Upper lobe of right lung (tissue), 1 donor: ENCODE measurements around the gene CRACDL. TPM values are rescaled to one million over a fixed set of nuclear protein-coding genes. Genes with fewer than 3 reads are reported as not detected.

Source experiments
- ATAC-seq: fragments of 200-7000 bp; cut with Tn5 transposase; one replicate; pipeline ENCODE4 v1.9.1; 2020; ENCODE audit warnings: mild to moderate bottlenecking, moderate library complexity
- DNase-seq: peaks from one replicate; pipeline ENCODE4 v3.0.0-alpha.2; 2020
- H3K27ac ChIP-seq: fragments of 200-600 bp; one replicate; pipeline ENCODE4 v1.8.0; 2022
- H3K27me3 ChIP-seq: fragments of 200-600 bp; one replicate; pipeline ENCODE4 v1.8.0; 2022; ENCODE audit warnings: mild to moderate bottlenecking
- H3K36me3 ChIP-seq: fragments of 200-600 bp; one replicate; pipeline ENCODE4 v1.8.0; 2022
- H3K4me1 ChIP-seq: fragments of 200-600 bp; one replicate; pipeline ENCODE4 v1.8.0; 2022
- H3K4me3 ChIP-seq: fragments of 200-600 bp; one replicate; pipeline ENCODE4 v1.8.0; 2022; ENCODE audit warnings: mild to moderate bottlenecking
- H3K9me3 ChIP-seq: fragments of 200-600 bp; one replicate; pipeline ENCODE4 v1.8.0; 2022
- CTCF ChIP-seq: fragments of 200-600 bp; IDR thresholded peaks from one replicate; pipeline ENCODE4 v1.8.0; 2022; ENCODE audit warnings: antibody characterized with exemption
- intact Hi-C: fragments of 100-400 bp; cut with DNase I; formaldehyde crosslinking; loops from one replicate; pipeline ENCODE4 v1.11.0; 2022
- total RNA-seq: library from RNA; stranded (reverse); fragmentation: NEBNext Ultra II Directional; extraction: Animal tissue kit (Norgen Biotek cat#: 25700); gene quantifications from one replicate; pipeline ENCODE4 v1.2.1, GENCODE V29; 2021
- donor health status: DM: no; HTN: yes; CAD: no; lungs with severe emphysema.

The CRACDL gene
- total RNA-seq, 1 donor from 2014 or later = 33.3 TPM

- Histone ChIP-seq H3K9me3 (no peaks in the 10 kb centered on the region), H3K4me1 (peaks cover 6% of the 10 kb centered on the region), H3K27me3 (no peaks in the 10 kb centered on the region), H3K36me3 (no peaks in the 10 kb centered on the region), H3K4me3 (no peak overlapping the region), H3K27ac (no peak overlapping the region)
- intact Hi-C loops = no loop called here
- no peak for TF ChIP-seq CTCF
- DNase-seq = peak; percentile 16
- ATAC-seq = no peak
These were observed 38.3 kb downstream of the CRACDL start for GRCh38 chr2:98897746-98898145.

- TF ChIP-seq CTCF = no peak
- intact Hi-C loops = no loop called here
These were observed 39.1 kb downstream of the CRACDL start for GRCh38 chr2:98896944-98897343.

GRCh38 chr2:98896416-98896815 lies 39.6 kb downstream of the CRACDL start:
- TF ChIP-seq CTCF = no peak
- intact Hi-C loops = no loop called here
- H3K36me3 ChIP-seq = no peaks in the 10 kb centered on the region
- H3K9me3 ChIP-seq = no peaks in the 10 kb centered on the region
- H3K4me3 ChIP-seq = no peak overlapping the region
- H3K27ac ChIP-seq = no peak overlapping the region
- peaks cover 6% of the 10 kb centered on the region for H3K4me1 ChIP-seq
- no peaks in the 10 kb centered on the region for H3K27me3 ChIP-seq
- no peak for ATAC-seq
- DNase-seq = peak; percentile 30

More at GRCh38 chr2:98896944-98897343, 39.1 kb downstream of the CRACDL start:
- Histone ChIP-seq H3K4me3 (no peak overlapping the region), H3K4me1 (peaks cover 6% of the 10 kb centered on the region), H3K36me3 (no peaks in the 10 kb centered on the region), H3K9me3 (no peaks in the 10 kb centered on the region), H3K27ac (no peak overlapping the region), H3K27me3 (no peaks in the 10 kb centered on the region)
- ATAC-seq (no peak), DNase-seq (no peak)

- Histone ChIP-seq H3K4me1 (peaks cover 6% of the 10 kb centered on the region), H3K9me3 (no peaks in the 10 kb centered on the region), H3K27me3 (no peaks in the 10 kb centered on the region), H3K27ac (no peak overlapping the region), H3K4me3 (no peak overlapping the region), H3K36me3 (no peaks in the 10 kb centered on the region)
- TF ChIP-seq CTCF = no peak
- intact Hi-C loops = no loop called here
- ATAC-seq (no peak), DNase-seq (peak; percentile 60)
These were observed 40.1 kb downstream of the CRACDL start for GRCh38 chr2:98895901-98896300.

GRCh38 chr2:98895221-98895620 lies 40.8 kb downstream of the CRACDL start:
- Histone ChIP-seq H3K27me3 (no peaks in the 10 kb centered on the region), H3K4me1 (peaks cover 6% of the 10 kb centered on the region), H3K27ac (no peak overlapping the region), H3K9me3 (no peaks in the 10 kb centered on the region), H3K36me3 (no peaks in the 10 kb centered on the region), H3K4me3 (no peak overlapping the region)
- peak; percentile 19 for DNase-seq
- TF ChIP-seq CTCF = no peak
- intact Hi-C loops = no loop called here
- no peak for ATAC-seq
